GM12872 (cell line): Measurements from ENCODE around the gene FXR1.

Experiments used
- CTCF ChIP-seq: IDR thresholded peaks from 3 replicates; pipeline ENCODE4 v1.5.1; 2011; ENCODE audit warnings: low read depth, mild to moderate bottlenecking, low read length, moderate library complexity; ENCODE audit not compliant: insufficient read depth

FXR1 gene

GRCh38 chr3:180888992-180889560 is 23.4 kb upstream of the FXR1 start:
- no peak for TF ChIP-seq CTCF

GRCh38 chr3:180898572-180898971 is 13.9 kb upstream of the FXR1 start:
- TF ChIP-seq CTCF = no peak

- TF ChIP-seq CTCF = no peak
Measured at GRCh38 chr3:180909369-180910127, 2.9 kb upstream of the FXR1 start.

GRCh38 chr3:180910823-180911222 is 1.6 kb upstream of the FXR1 start:
- TF ChIP-seq CTCF = no peak

GRCh38 chr3:180911876-180912303 is 580 bp upstream of the FXR1 start:
- no peak for TF ChIP-seq CTCF

- TF ChIP-seq CTCF = no peak
Measured at GRCh38 chr3:180913581-180914404, 1.3 kb downstream of the FXR1 start.

GRCh38 chr3:180918542-180918941 is 6.1 kb downstream of the FXR1 start:
- TF ChIP-seq CTCF = no peak
